NB4 (cell line): ENCODE data around the gene B4GALT3.

Source experiments
- POLR2A ChIP-seq: IDR thresholded peaks from 2 replicates; pipeline ENCODE4 v1.6.1; 2011; ENCODE audit warnings: mild to moderate bottlenecking; ENCODE audit not compliant: insufficient read length; ENCODE audit errors: extremely low read depth
- TF ChIP-seq, protein P1 (sequence below): IDR thresholded peaks from one replicate; pipeline ENCODE4 v1.5.1; 2012; ENCODE audit warnings: low read depth, low read length

DNA sequence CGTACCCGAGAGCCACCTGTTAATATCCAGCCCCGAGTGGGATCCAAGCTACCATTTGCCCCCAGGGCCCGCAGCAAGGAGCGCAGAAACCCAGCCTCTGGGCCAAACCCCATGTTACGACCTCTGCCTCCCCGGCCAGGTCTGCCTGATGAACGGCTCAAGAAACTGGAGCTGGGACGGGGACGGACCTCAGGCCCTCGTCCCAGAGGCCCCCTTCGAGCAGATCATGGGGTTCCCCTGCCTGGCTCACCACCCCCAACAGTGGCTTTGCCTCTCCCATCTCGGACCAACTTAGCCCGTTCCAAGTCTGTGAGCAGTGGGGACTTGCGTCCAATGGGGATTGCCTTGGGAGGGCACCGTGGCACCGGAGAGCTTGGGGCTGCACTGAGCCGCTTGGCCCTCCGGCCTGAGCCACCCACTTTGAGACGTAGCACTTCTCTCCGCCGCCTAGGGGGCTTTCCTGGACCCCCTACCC, 16.6 kb downstream of the B4GALT3 start:
- TF ChIP-seq POLR2A, result no peak
- TF ChIP-seq, protein P1, sequence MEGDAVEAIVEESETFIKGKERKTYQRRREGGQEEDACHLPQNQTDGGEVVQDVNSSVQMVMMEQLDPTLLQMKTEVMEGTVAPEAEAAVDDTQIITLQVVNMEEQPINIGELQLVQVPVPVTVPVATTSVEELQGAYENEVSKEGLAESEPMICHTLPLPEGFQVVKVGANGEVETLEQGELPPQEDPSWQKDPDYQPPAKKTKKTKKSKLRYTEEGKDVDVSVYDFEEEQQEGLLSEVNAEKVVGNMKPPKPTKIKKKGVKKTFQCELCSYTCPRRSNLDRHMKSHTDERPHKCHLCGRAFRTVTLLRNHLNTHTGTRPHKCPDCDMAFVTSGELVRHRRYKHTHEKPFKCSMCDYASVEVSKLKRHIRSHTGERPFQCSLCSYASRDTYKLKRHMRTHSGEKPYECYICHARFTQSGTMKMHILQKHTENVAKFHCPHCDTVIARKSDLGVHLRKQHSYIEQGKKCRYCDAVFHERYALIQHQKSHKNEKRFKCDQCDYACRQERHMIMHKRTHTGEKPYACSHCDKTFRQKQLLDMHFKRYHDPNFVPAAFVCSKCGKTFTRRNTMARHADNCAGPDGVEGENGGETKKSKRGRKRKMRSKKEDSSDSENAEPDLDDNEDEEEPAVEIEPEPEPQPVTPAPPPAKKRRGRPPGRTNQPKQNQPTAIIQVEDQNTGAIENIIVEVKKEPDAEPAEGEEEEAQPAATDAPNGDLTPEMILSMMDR, result no peak
